SK-N-SH (cell line): ENCODE data around the gene CEP19. TPM values are rescaled to one million over a fixed set of nuclear protein-coding genes. Genes with fewer than 3 reads are reported as not detected.

ENCODE experiments used
- CTCF ChIA-PET: fragments of 300-600, 350-600 bp; formaldehyde crosslinking; extraction: SDS; loops from one replicate; lab custom pipeline; 2021; lab: Yijun Ruan, JAX
- POLR2A ChIA-PET: fragments of 350-600 bp; sonication (Branson Sonifier 250); formaldehyde crosslinking; extraction: SDS; loops from one replicate; lab custom pipeline; 2020; ENCODE audit warnings: antibody characterized with exemption, inconsistent platforms; lab: Yijun Ruan, JAX
- DNase-seq: peaks from one replicate; pipeline ENCODE4 v3.0.0; 2012
- H2AFZ ChIP-seq: fragments of 200-600 bp; sonication (generic); 2 replicates; pipeline ENCODE4 v1.8.1; 2016; ENCODE audit warnings: antibody characterized with exemption, mild to moderate bottlenecking, low read depth
- H3F3A ChIP-seq: fragments of 200-600 bp; sonication (generic); replicated peaks from 2 replicates; pipeline ENCODE3; 2016; ENCODE audit warnings: antibody characterized with exemption, mild to moderate bottlenecking; ENCODE audit not compliant: insufficient read depth
- H3K27ac ChIP-seq, 2 experiments: fragments of 200-500 bp in 1 of 2; fragments of 200-600 bp in 1 of 2; sonication (Bioruptor generic) in 1 of 2; sonication (generic), shearing (Covaris generic) in 1 of 2; 2 replicates each; pipeline versions ENCODE4 v1.5.1 to v1.6.1; 2014 to 2016; ENCODE audit warnings: low read depth in 2 of 2, inconsistent platforms in 1 of 2, low read length in 1 of 2, mild to moderate bottlenecking in 1 of 2, mixed read lengths in 1 of 2
- H3K27me3 ChIP-seq: fragments of 200-600 bp; sonication (generic), shearing (Covaris generic); 2 replicates; pipeline ENCODE4 v1.6.1; 2016; ENCODE audit warnings: mixed run types; ENCODE audit not compliant: insufficient read depth
- H3K36me3 ChIP-seq, 2 experiments: fragments of 200-500 bp in 1 of 2; fragments of 200-600 bp in 1 of 2; sonication (Bioruptor generic) in 1 of 2; sonication (generic) in 1 of 2; replicated peaks in 1 of 2; 2 replicates each; pipeline versions ENCODE3 to v1.5.1; 2014 to 2016; ENCODE audit warnings: low read length in 1 of 2, mild to moderate bottlenecking in 1 of 2; ENCODE audit not compliant: insufficient read depth in 2 of 2, control insufficient read depth in 1 of 2
- H3K4me1 ChIP-seq, 2 experiments: fragments of 200-500 bp in 1 of 2; fragments of 200-600 bp in 1 of 2; sonication (Bioruptor generic) in 1 of 2; sonication (generic), shearing (Covaris generic) in 1 of 2; 2 replicates each; pipeline versions ENCODE4 v1.5.1 to v1.6.1; 2014 to 2016; ENCODE audit warnings: low read depth in 1 of 2, low read length in 1 of 2, mixed run types in 1 of 2; ENCODE audit not compliant: insufficient read depth in 2 of 2, control insufficient read depth in 1 of 2
- H3K4me2 ChIP-seq: fragments of 200-600 bp; sonication (generic), shearing (Covaris generic); 2 replicates; pipeline ENCODE4 v1.6.1; 2017; ENCODE audit warnings: mixed run types
- H3K4me3 ChIP-seq, 2 experiments: fragments of 200-500 bp in 1 of 2; fragments of 200-600 bp in 1 of 2; sonication (Bioruptor generic) in 1 of 2; sonication (generic), shearing (Covaris generic) in 1 of 2; 2 replicates each; pipeline versions ENCODE4 v1.5.1 to v1.8.1; 2014 to 2016; ENCODE audit warnings: low read depth in 2 of 2, inconsistent platforms in 1 of 2, low read length in 1 of 2, mild to moderate bottlenecking in 1 of 2, mixed read lengths in 1 of 2, moderate library complexity in 1 of 2
- H3K79me2 ChIP-seq: fragments of 200-600 bp; sonication (generic); 2 replicates; pipeline ENCODE4 v1.8.1; 2017; ENCODE audit warnings: mild to moderate bottlenecking; ENCODE audit not compliant: insufficient read depth
- H3K9ac ChIP-seq: fragments of 200-600 bp; sonication (generic); 2 replicates; pipeline ENCODE4 v1.6.1; 2017; ENCODE audit warnings: mixed run types
- H3K9me2 ChIP-seq: fragments of 200-600 bp; sonication (generic); 2 replicates; pipeline ENCODE4 v1.6.1; 2017; ENCODE audit warnings: mixed run types
- H3K9me3 ChIP-seq: fragments of 200-600 bp; sonication (generic); 2 replicates; pipeline ENCODE4 v1.6.1; 2017; ENCODE audit warnings: mixed run types, mild to moderate bottlenecking, moderate library complexity
- H4K20me1 ChIP-seq: fragments of 200-600 bp; sonication (generic); 2 replicates; pipeline ENCODE4 v1.6.1; 2017; ENCODE audit warnings: mild to moderate bottlenecking, mixed run types; ENCODE audit not compliant: insufficient read depth
- ELF1 ChIP-seq: IDR thresholded peaks from 2 replicates; pipeline ENCODE4 v1.4.0; 2012
- FOXM1 ChIP-seq: IDR thresholded peaks from 2 replicates; pipeline ENCODE4 v1.4.0; 2012; ENCODE audit warnings: low read depth, mild to moderate bottlenecking
- SMC3 ChIP-seq: IDR thresholded peaks from 2 replicates; pipeline ENCODE4 v1.6.1; 2012; ENCODE audit warnings: low read depth, low read length, improper control_type of control experiment
- TCF12 ChIP-seq: IDR thresholded peaks from 2 replicates; pipeline ENCODE4 v1.4.0; 2012
- WGBS: methylation state at CpG from one replicate; pipeline ENCODE4 v1.1.6; 2017; ENCODE audit warnings: low lambda C conversion rate; 5-methylcytosine and 5-hydroxymethylcytosine counted together
- polyA plus RNA-seq, 3 experiments: library from polyadenylated mRNA; depleted of rRNA; stranded (reverse); fragments of >200 nt; gene quantifications; 2 replicates each; pipeline ENCODE4 v1.2.3, GENCODE V29; 2012
- TF ChIP-seq, protein P1 (sequence below): IDR thresholded peaks from 2 replicates; pipeline ENCODE4 v1.4.0; 2012; ENCODE audit warnings: low read depth, borderline replicate concordance
- TF ChIP-seq, protein P2 (sequence below): IDR thresholded peaks from 2 replicates; pipeline ENCODE4; 2012

The CEP19 gene
- polyA plus RNA-seq, 1 of the 3 experiments (the other 2 are of a cell fraction) = 2.6 TPM

DNA sequence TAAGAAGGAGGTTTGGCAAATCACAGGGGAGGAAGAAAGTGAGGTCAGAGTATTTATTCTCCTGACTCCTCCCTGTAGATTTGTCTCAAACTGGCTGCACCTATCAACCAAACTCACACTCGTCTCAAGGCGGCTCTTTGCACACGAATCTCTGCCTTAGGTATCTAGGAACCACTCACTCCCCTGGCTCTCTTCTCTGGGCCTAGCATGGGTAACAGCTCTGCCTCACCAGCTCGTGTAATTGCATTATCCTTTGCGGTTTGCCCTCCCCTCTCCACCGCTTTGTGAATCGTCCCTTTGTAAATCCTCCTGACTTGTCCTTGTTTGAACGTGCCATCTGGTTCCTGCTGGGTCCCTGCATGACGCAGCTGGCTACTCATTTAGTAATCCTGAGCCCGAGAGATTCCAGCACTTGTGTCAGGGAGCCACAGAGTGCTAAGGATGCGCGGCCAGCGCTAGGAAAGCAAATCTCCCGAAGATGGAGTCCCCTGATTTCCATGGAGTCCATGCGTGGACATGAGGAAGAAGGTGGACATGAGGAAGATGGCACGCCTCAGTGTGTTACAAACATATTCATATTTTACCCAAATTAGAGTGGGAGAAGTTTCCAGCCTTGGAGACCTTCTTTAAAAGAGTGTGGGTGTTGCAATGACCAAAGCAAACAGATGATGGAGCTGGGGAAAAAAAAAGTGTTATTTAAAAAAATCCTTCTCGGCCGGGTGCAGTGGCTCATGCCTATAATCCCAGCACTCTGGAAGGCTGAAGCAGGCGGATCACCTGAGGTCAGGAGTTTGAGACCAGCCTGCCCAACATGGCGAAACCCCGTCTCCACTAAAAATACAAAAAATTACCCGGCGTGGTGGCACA, 45.8 kb downstream of the CEP19 start:
- Histone ChIP-seq H3K4me3 (no peak overlapping the region), H3K27me3 (no peaks in the 10 kb centered on the region; the same call in 1 of the 2 replicates), H3K9me2 (no peaks in the 10 kb centered on the region), H3K9me3 (no peaks in the 10 kb centered on the region), H3K4me2 (no peak overlapping the region), H3F3A (peaks cover 5% of the 10 kb centered on the region), H3K36me3 (no peaks in the 10 kb centered on the region), H4K20me1 (no peaks in the 10 kb centered on the region), H3K79me2 (no peaks in the 10 kb centered on the region), H3K9ac (no peak overlapping the region), H3K27ac (peak overlapping the region in 1 of 2 experiments; percentile 23; a peak in 1 of 4 replicates)
- DNase-seq = no peak
- 60% methylated on average over 23 of the region's 23 CpGs for WGBS
- TF ChIP-seq TCF12 = peak; percentile 69
- no peak for TF ChIP-seq FOXM1
- TF ChIP-seq ELF1 = no peak
- no peak for TF ChIP-seq SMC3
- TF ChIP-seq, all 33 proteins: peak for 1
- Histone ChIP-seq H2AFZ (peak overlapping the region; percentile 71), H3K4me1 (peaks cover 5 to 8% of the 10 kb centered on the region in 2 experiments; a peak in 2 of 4 replicates)
- POLR2A ChIA-PET = no interaction called here
- CTCF ChIA-PET = interaction anchor here (1.7 kb wide), 1 partner anchor 19 kb away, joined by 11 read pairs; no protein-coding TSS in a partner anchor

DNA sequence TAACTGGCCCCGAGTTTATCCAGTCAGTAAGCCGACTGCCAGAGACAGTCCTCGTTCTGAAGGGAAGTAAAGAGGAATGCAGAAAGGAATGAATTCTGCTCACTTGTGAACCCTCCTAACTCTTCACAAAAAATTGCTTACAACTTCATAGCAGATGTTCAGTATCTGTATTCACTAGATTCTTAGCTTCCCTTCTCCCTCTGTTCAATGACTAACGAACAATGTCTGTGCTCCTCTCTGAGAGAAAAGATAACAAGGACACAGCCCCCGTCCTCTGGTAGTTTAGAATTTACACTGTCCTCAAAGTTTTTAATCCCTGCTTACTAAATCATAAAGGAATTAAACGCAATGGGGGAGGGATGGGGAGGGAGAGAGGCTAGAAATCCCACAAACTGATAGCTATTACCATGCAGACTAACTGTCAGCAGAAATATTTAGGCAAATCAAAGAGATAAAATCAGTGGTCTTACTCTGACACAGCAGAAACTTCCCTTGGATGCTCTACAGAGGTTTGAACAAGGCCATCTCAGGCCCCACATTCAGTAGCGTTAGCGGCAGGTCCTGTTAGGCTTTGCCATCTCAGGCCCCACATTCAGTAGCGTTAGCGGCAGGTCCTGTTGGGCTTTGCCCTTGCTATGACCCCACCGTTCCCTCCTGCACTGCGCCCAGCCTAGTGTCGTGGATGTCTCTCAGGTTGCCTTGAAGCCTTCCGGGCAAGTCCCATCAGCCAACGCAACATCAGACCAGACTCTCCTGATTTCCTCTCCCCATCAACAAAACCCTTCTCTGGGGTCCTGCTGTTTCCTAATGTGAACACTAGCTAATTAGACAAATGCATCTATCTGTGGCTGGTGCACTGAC, 49.1 kb downstream of the CEP19 start:
- POLR2A ChIA-PET = no interaction called here

More for the DNA sequence above, 49.1 kb downstream of the CEP19 start:
- Histone ChIP-seq H3K9me3 (no peaks in the 10 kb centered on the region), H3K36me3 (no peaks in the 10 kb centered on the region), H3K4me3 (no peak overlapping the region), H3K4me1 (peaks cover 5 to 8% of the 10 kb centered on the region in 2 experiments; a peak in 2 of 4 replicates), H3K9me2 (no peaks in the 10 kb centered on the region), H3F3A (peaks cover 5% of the 10 kb centered on the region), H3K79me2 (no peaks in the 10 kb centered on the region), H3K27me3 (no peaks in the 10 kb centered on the region), H4K20me1 (no peaks in the 10 kb centered on the region), H3K4me2 (peak overlapping the region; percentile 46; the same call in 1 of the 2 replicates), H3K27ac (peak overlapping the region; percentile 26 to 54; a peak in 2 of 4 replicates), H3K9ac (no peak overlapping the region), H2AFZ (peak overlapping the region; percentile 48; the same call in 1 of the 2 replicates)
- CTCF ChIA-PET = interaction anchor here (1.0 kb wide), 1 partner anchor 31 kb away, joined by 3 read pairs; no protein-coding TSS in a partner anchor
- no peak for DNase-seq
- 65% methylated on average over 11 of the region's 15 CpGs for WGBS
- TF ChIP-seq, protein P1, sequence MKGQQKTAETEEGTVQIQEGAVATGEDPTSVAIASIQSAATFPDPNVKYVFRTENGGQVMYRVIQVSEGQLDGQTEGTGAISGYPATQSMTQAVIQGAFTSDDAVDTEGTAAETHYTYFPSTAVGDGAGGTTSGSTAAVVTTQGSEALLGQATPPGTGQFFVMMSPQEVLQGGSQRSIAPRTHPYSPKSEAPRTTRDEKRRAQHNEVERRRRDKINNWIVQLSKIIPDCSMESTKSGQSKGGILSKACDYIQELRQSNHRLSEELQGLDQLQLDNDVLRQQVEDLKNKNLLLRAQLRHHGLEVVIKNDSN = no peak
- TF ChIP-seq, protein P2, sequence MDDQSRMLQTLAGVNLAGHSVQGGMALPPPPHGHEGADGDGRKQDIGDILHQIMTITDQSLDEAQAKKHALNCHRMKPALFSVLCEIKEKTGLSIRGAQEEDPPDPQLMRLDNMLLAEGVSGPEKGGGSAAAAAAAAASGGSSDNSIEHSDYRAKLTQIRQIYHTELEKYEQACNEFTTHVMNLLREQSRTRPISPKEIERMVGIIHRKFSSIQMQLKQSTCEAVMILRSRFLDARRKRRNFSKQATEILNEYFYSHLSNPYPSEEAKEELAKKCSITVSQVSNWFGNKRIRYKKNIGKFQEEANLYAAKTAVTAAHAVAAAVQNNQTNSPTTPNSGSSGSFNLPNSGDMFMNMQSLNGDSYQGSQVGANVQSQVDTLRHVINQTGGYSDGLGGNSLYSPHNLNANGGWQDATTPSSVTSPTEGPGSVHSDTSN = 0 out of 2 replicates have a peak, but pooled peaks have one; percentile 18
